GM19395 (cell line): ENCODE results near the gene CENPO.

Experiments
- ATAC-seq: cut with Tn5 transposase; IDR thresholded peaks from one replicate; pipeline ENCODE4 v1.9.1; 2021; ENCODE audit warnings: mild to moderate bottlenecking, moderate library complexity; ENCODE audit not compliant: unreplicated experiment

The CENPO gene

GRCh38 chr2:24792874-24793760 lies at the start of gene CENPO, which contains the start of gene PTRHD1:
CENPO (plus strand) TSS chr2:24793425; CDS start chr2:24793920, 495 bp downstream.
PTRHD1 (minus strand) TSS chr2:24793391; CDS start chr2:24793377, 14 bp downstream.
- peak; percentile 93 for ATAC-seq

GRCh38 chr2:24743924-24744323 lies 49.3 kb upstream of the CENPO start:
- no peak for ATAC-seq

- no peak for ATAC-seq
Measured at GRCh38 chr2:24744356-24744755, 48.9 kb upstream of the CENPO start.

GRCh38 chr2:24745825-24746224 lies 47.4 kb upstream of the CENPO start:
- no peak for ATAC-seq

GRCh38 chr2:24747299-24747698 lies 45.9 kb upstream of the CENPO start:
- ATAC-seq: no peak

GRCh38 chr2:24749069-24749691 lies 44.0 kb upstream of the CENPO start:
- no peak for ATAC-seq

GRCh38 chr2:24754985-24755705 lies 38.1 kb upstream of the CENPO start:
- no peak for ATAC-seq

- no peak for ATAC-seq
Measured at GRCh38 chr2:24756789-24757188, 36.4 kb upstream of the CENPO start.

- no peak for ATAC-seq
Measured at GRCh38 chr2:24761866-24762265, 31.4 kb upstream of the CENPO start.

- no peak for ATAC-seq
Measured at GRCh38 chr2:24762518-24762917, 30.7 kb upstream of the CENPO start.

GRCh38 chr2:24763843-24764242 lies 29.4 kb upstream of the CENPO start:
- no peak for ATAC-seq

GRCh38 chr2:24766609-24767008 lies 26.6 kb upstream of the CENPO start:
- no peak for ATAC-seq

GRCh38 chr2:24768013-24768412 lies 25.2 kb upstream of the CENPO start:
- ATAC-seq: no peak

GRCh38 chr2:24768601-24769000 lies 24.6 kb upstream of the CENPO start:
- no peak for ATAC-seq

GRCh38 chr2:24771061-24771460 lies 22.2 kb upstream of the CENPO start:
- no peak for ATAC-seq

GRCh38 chr2:24771764-24772586 lies 21.2 kb upstream of the CENPO start:
- ATAC-seq: no peak

GRCh38 chr2:24774373-24774772 lies 18.9 kb upstream of the CENPO start:
- no peak for ATAC-seq

- no peak for ATAC-seq
Measured at GRCh38 chr2:24779116-24779515, 14.1 kb upstream of the CENPO start.

- no peak for ATAC-seq
Measured at GRCh38 chr2:24783641-24784040, 9.6 kb upstream of the CENPO start.

- peak; percentile 92 for ATAC-seq
Measured at GRCh38 chr2:24785671-24786321, 7.4 kb upstream of the CENPO start.
